Neural cell (in vitro differentiated cells): Measurements from ENCODE around the gene PDXDC1.
"Not testable (repeated sequence)": the region's sequence is repeated elsewhere in the genome, so short reads cannot be mapped to it uniquely, and the experiment has no call there.

Experiments
- EZH2 ChIP-seq: fragments of 200-600, 300-800 bp; shearing (Covaris generic), sonication (generic); IDR thresholded peaks from 2 replicates; pipeline ENCODE4 v1.6.1; 2014; ENCODE audit warnings: antibody characterized with exemption, low read length, borderline replicate concordance, mild to moderate bottlenecking; ENCODE audit not compliant: insufficient read depth, poor library complexity, severe bottlenecking
- RAD21 ChIP-seq: fragments of 450-650 bp; conservative IDR thresholded peaks from 2 replicates; pipeline ENCODE4 v1.6.1; 2014; ENCODE audit warnings: antibody characterized with exemption, mild to moderate bottlenecking, moderate library complexity
- TAF1 ChIP-seq: IDR thresholded peaks from 2 replicates; pipeline ENCODE4 v1.6.1; 2012; ENCODE audit warnings: low read depth
- TF ChIP-seq, protein P1 (sequence below): fragments of 450-650 bp; IDR thresholded peaks from 2 replicates; pipeline ENCODE4 v1.5.1; 2014; ENCODE audit warnings: antibody characterized with exemption, mild to moderate bottlenecking, moderate library complexity; ENCODE audit not compliant: poor library complexity, severe bottlenecking

DNA sequence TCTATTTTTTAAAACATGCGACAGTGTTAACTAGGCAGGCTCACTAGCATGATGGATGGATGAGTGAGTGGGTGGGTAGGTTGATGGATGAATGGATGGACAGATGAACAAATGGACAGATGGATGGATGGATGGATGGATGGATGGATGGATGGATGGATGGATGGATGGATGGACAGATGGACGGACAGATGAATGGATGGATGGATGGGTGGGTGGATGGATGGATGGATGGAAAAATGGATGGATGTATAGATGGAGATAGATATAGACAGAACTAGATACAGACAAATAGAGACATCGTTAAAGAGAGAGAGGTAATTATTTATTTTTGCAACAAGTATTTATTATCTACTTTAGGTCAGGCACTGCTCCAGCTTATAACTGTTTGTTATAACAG, 205.1 kb downstream of the PDXDC1 start:
- TF ChIP-seq, protein P1, sequence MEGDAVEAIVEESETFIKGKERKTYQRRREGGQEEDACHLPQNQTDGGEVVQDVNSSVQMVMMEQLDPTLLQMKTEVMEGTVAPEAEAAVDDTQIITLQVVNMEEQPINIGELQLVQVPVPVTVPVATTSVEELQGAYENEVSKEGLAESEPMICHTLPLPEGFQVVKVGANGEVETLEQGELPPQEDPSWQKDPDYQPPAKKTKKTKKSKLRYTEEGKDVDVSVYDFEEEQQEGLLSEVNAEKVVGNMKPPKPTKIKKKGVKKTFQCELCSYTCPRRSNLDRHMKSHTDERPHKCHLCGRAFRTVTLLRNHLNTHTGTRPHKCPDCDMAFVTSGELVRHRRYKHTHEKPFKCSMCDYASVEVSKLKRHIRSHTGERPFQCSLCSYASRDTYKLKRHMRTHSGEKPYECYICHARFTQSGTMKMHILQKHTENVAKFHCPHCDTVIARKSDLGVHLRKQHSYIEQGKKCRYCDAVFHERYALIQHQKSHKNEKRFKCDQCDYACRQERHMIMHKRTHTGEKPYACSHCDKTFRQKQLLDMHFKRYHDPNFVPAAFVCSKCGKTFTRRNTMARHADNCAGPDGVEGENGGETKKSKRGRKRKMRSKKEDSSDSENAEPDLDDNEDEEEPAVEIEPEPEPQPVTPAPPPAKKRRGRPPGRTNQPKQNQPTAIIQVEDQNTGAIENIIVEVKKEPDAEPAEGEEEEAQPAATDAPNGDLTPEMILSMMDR, result not testable (repeated sequence)
- not testable (repeated sequence) for TF ChIP-seq EZH2, RAD21, TAF1
